Activated CD4-positive, CD25-positive, alpha-beta regulatory T cell treated with anti-CD3 and anti-CD28 coated beads, Interleukin-2, amount 50 U/mL, for 16 hours (primary cell): ENCODE data around the gene SERINC1.

ENCODE experiments used
- DNase-seq: peaks from one replicate; pipeline ENCODE4 v3.0.0-alpha.2; 2020; ENCODE audit warnings: low read depth, low spot score

The SERINC1 gene

GRCh38 chr6:122432816-122433215 lies 38.8 kb downstream of the SERINC1 start:
- no peak for DNase-seq

- no peak for DNase-seq
Observed at GRCh38 chr6:122431780-122432179, 39.8 kb downstream of the SERINC1 start.

- no peak for DNase-seq
Observed at GRCh38 chr6:122429323-122429722, 42.3 kb downstream of the SERINC1 start.

GRCh38 chr6:122428781-122429180 lies 42.8 kb downstream of the SERINC1 start:
- no peak for DNase-seq

GRCh38 chr6:122426597-122426996 lies 45.0 kb downstream of the SERINC1 start:
- no peak for DNase-seq

GRCh38 chr6:122423734-122424133 lies 47.9 kb downstream of the SERINC1 start:
- DNase-seq: no peak

GRCh38 chr6:122422614-122423267 lies 48.9 kb downstream of the SERINC1 start:
- DNase-seq: no peak

GRCh38 chr6:122422003-122422402 lies 49.6 kb downstream of the SERINC1 start:
- no peak for DNase-seq

- no peak for DNase-seq
Observed at GRCh38 chr6:122416825-122417224, 54.8 kb downstream of the SERINC1 start.

GRCh38 chr6:122412001-122412400 lies 59.6 kb downstream of the SERINC1 start:
- DNase-seq: no peak

- DNase-seq: no peak
Observed at GRCh38 chr6:122408702-122409458, 62.7 kb downstream of the SERINC1 start.

GRCh38 chr6:122408240-122408639 lies 63.4 kb downstream of the SERINC1 start:
- DNase-seq: no peak

- no peak for DNase-seq
Observed at GRCh38 chr6:122407712-122408111, 63.9 kb downstream of the SERINC1 start.

- DNase-seq: no peak
Observed at GRCh38 chr6:122406187-122406586, 65.4 kb downstream of the SERINC1 start.

GRCh38 chr6:122405417-122405816 lies 66.2 kb downstream of the SERINC1 start:
- no peak for DNase-seq

GRCh38 chr6:122404444-122404843 lies 67.2 kb downstream of the SERINC1 start:
- no peak for DNase-seq

- DNase-seq: no peak
Observed at GRCh38 chr6:122401104-122401503, 70.5 kb downstream of the SERINC1 start.

GRCh38 chr6:122400462-122401089 lies 71.0 kb downstream of the SERINC1 start:
- no peak for DNase-seq

- DNase-seq: no peak
Observed at GRCh38 chr6:122400121-122400450, 71.5 kb downstream of the SERINC1 start.

- peak; percentile 87 for DNase-seq
Observed at GRCh38 chr6:122399348-122400120, 72.1 kb downstream of the SERINC1 start, which contains the start of gene HSF2. Gene HSF2 (plus strand): TSS chr6:122399652. CDS start chr6:122399738, 86 bp downstream.

GRCh38 chr6:122399055-122399347 lies 72.6 kb downstream of the SERINC1 start:
- DNase-seq: no peak

- DNase-seq: no peak
Observed at GRCh38 chr6:122394016-122394415, 77.6 kb downstream of the SERINC1 start.
